Psoas muscle (tissue), 8 donors: ENCODE results near the gene CNTNAP3. TPM values are rescaled to one million over a fixed set of nuclear protein-coding genes. Genes with fewer than 3 reads are reported as not detected.
A peak's percentile ranks its signal among the peaks of the same experiment; 100 is the strongest.
"Not testable (repeated sequence)": the region's sequence is repeated elsewhere in the genome, so short reads cannot be mapped to it uniquely, and the experiment has no call there.

Source experiments
- ATAC-seq, 4 donors: fragments of 200-7000 bp; cut with Tn5 transposase; one replicate each; pipeline ENCODE4 v1.9.1; 2020; ENCODE audit warnings: moderate library complexity in 3 of 4, mild to moderate bottlenecking in 2 of 4
- DNase-seq, 2 donors: peaks; one replicate each; pipeline ENCODE4 v3.0.0-alpha.2; 2020
- H3K27ac ChIP-seq: fragments of 200-600 bp; one replicate; pipeline ENCODE4 v1.8.0; 2022
- H3K27me3 ChIP-seq, 3 donors: fragments of 200-600 bp in 1 of 3; one replicate each; pipeline versions ENCODE4 v1.6.1 to v1.8.0; 2013 to 2022; ENCODE audit warnings: low read length in 2 of 3, mild to moderate bottlenecking in 2 of 3, moderate library complexity in 1 of 3; ENCODE audit not compliant: insufficient read depth in 3 of 3
- H3K36me3 ChIP-seq, 2 donors: fragments of 200-600 bp in 1 of 2; one replicate each; pipeline versions ENCODE4 v1.6.1 to v1.8.0; 2013 to 2022; ENCODE audit warnings: low read depth in 1 of 2, mild to moderate bottlenecking in 1 of 2, moderate library complexity in 1 of 2; ENCODE audit not compliant: insufficient read depth in 1 of 2
- H3K4me1 ChIP-seq: fragments of 200-600 bp; one replicate; pipeline ENCODE4 v1.8.0; 2022
- H3K4me3 ChIP-seq: fragments of 200-600 bp; one replicate; pipeline ENCODE4 v1.8.0; 2022; ENCODE audit warnings: mild to moderate bottlenecking
- H3K9me3 ChIP-seq: fragments of 200-600 bp; one replicate; pipeline ENCODE4 v1.8.0; 2022
- WGBS, 3 donors: extraction: QIAGEN DNeasy Blood & Tissue Kit; methylation state at CpG; one replicate each; pipeline versions ENCODE4 v1.1.6 to v1.1.7; 2013; 5-methylcytosine and 5-hydroxymethylcytosine counted together
- intact Hi-C, 2 donors: fragments of 100-400 bp; cut with DNase I; formaldehyde crosslinking; loops; one replicate each; pipeline versions ENCODE4 v1.11.0 to v1.14.2; 2022
- polyA plus RNA-seq, 3 donors: library from polyadenylated mRNA; stranded (reverse); fragments of 200-250 nt; gene quantifications; one replicate each; pipeline ENCODE4 v1.2.3, GENCODE V29; 2013
- total RNA-seq, 4 donors: library from RNA; stranded (reverse); fragmentation: NEBNext Ultra II Directional in 2 of 4; extraction: Animal tissue kit (Norgen Biotek cat#: 25700) in 2 of 4; gene quantifications; one replicate each; pipeline versions ENCODE4 v1.2.1 to v1.2.4, GENCODE V29; 2021 to 2023
- donor health status: healthy with polysubstance abuse.
- donor health status: DM: no; HTN: no; CAD: no; lungs with moderate emphysema.
- donor health status: Bipolar disorder and iron deficiency.
- donor health status: healthy.
- donor health status: DM: yes; HTN: yes; CAD: no.
- donor health status: DM: no; HTN: no; CAD: no.
- donor health status: DM: no; HTN: no; CAD: no.
- donor health status: DM: yes; HTN: yes; CAD: no.

Gene CNTNAP3
- total and polyA plus RNA-seq, 7 donors = 0.14 to 1.2 (median 0.33) TPM

- H3K36me3 ChIP-seq, H3K9me3 ChIP-seq, ATAC-seq, H3K27me3 ChIP-seq, H3K4me1 ChIP-seq, intact Hi-C loops, DNase-seq, H3K27ac ChIP-seq, H3K4me3 ChIP-seq: not testable (repeated sequence)
- 66 to 76% (median 68%) methylated on average over 7 to 8 of the region's 8 CpGs for WGBS, 3 donors
Measured at GRCh38 chr9:39073537-39073936, 214.4 kb downstream of the CNTNAP3 start.

GRCh38 chr9:39067683-39068082, 220.3 kb downstream of the CNTNAP3 start:
- 81 to 84% (median 82%) methylated on average over 5 of the region's 5 CpGs for WGBS, 3 donors
- peak in 1 of 4 donors; percentile 35 for ATAC-seq
- H3K9me3 ChIP-seq, H3K4me1 ChIP-seq, DNase-seq, intact Hi-C loops, H3K36me3 ChIP-seq, H3K27me3 ChIP-seq, H3K4me3 ChIP-seq, H3K27ac ChIP-seq: not testable (repeated sequence)

- H3K36me3 ChIP-seq, H3K27ac ChIP-seq, intact Hi-C loops, H3K4me3 ChIP-seq, H3K4me1 ChIP-seq, H3K9me3 ChIP-seq, DNase-seq, ATAC-seq, H3K27me3 ChIP-seq: not testable (repeated sequence)
- WGBS, 3 donors = 37 to 58% (median 48%) methylated on average over 5 of the region's 5 CpGs
Measured at GRCh38 chr9:39062966-39063365, 225.0 kb downstream of the CNTNAP3 start.

- H3K4me3 ChIP-seq, H3K4me1 ChIP-seq, H3K27ac ChIP-seq, H3K27me3 ChIP-seq, H3K9me3 ChIP-seq, ATAC-seq, intact Hi-C loops, H3K36me3 ChIP-seq, DNase-seq: not testable (repeated sequence)
- WGBS, 3 donors = 73 to 80% (median 75%) methylated on average over 7 to 8 of the region's 8 CpGs
Measured at GRCh38 chr9:39054453-39054852, 233.5 kb downstream of the CNTNAP3 start.

- H3K36me3 ChIP-seq, DNase-seq, intact Hi-C loops, H3K27me3 ChIP-seq, ATAC-seq, H3K4me3 ChIP-seq, H3K4me1 ChIP-seq, H3K27ac ChIP-seq, H3K9me3 ChIP-seq: not testable (repeated sequence)
- WGBS, 3 donors = 47 to 52% (median 47%) methylated on average over 3 of the region's 3 CpGs
Measured at GRCh38 chr9:39046833-39047232, 241.1 kb downstream of the CNTNAP3 start.

GRCh38 chr9:39042352-39042803, 245.6 kb downstream of the CNTNAP3 start:
- ATAC-seq, H3K27me3 ChIP-seq, H3K4me1 ChIP-seq, intact Hi-C loops, H3K4me3 ChIP-seq, H3K36me3 ChIP-seq, H3K9me3 ChIP-seq, H3K27ac ChIP-seq: not testable (repeated sequence)
- 91 to 94% (median 93%) methylated on average over 27 of the region's 27 CpGs for WGBS, 3 donors
- peak in 1 of 2 donors; percentile 53 for DNase-seq

GRCh38 chr9:39041774-39042173, 246.2 kb downstream of the CNTNAP3 start:
- intact Hi-C loops, H3K27me3 ChIP-seq, H3K9me3 ChIP-seq, H3K27ac ChIP-seq, H3K4me3 ChIP-seq, DNase-seq, H3K4me1 ChIP-seq, ATAC-seq, H3K36me3 ChIP-seq: not testable (repeated sequence)
- 79 to 81% (median 81%) methylated on average over 10 of the region's 10 CpGs for WGBS, 3 donors

- H3K9me3 ChIP-seq, intact Hi-C loops, H3K27ac ChIP-seq, H3K4me1 ChIP-seq, H3K27me3 ChIP-seq, ATAC-seq, H3K36me3 ChIP-seq, DNase-seq, H3K4me3 ChIP-seq: not testable (repeated sequence)
- 67 to 75% (median 75%) methylated on average over 2 of the region's 2 CpGs for WGBS, 3 donors
Measured at GRCh38 chr9:39039148-39039547, 248.8 kb downstream of the CNTNAP3 start.

GRCh38 chr9:39038221-39038620, 249.7 kb downstream of the CNTNAP3 start:
- DNase-seq, H3K27ac ChIP-seq, H3K4me1 ChIP-seq, H3K9me3 ChIP-seq, intact Hi-C loops, H3K36me3 ChIP-seq, H3K4me3 ChIP-seq, H3K27me3 ChIP-seq, ATAC-seq: not testable (repeated sequence)
- 75 to 96% (median 88%) methylated on average over 1 of the region's 1 CpG for WGBS, 3 donors

- H3K27ac ChIP-seq, DNase-seq, intact Hi-C loops, ATAC-seq, H3K9me3 ChIP-seq, H3K4me1 ChIP-seq, H3K27me3 ChIP-seq, H3K36me3 ChIP-seq, H3K4me3 ChIP-seq: not testable (repeated sequence)
- WGBS, 3 donors = 82 to 91% (median 85%) methylated on average over 2 of the region's 2 CpGs
Measured at GRCh38 chr9:39033849-39034248, 254.1 kb downstream of the CNTNAP3 start.

GRCh38 chr9:39030204-39031019, 257.6 kb downstream of the CNTNAP3 start:
- H3K36me3 ChIP-seq, H3K9me3 ChIP-seq, H3K4me3 ChIP-seq, H3K27me3 ChIP-seq, ATAC-seq, intact Hi-C loops, H3K27ac ChIP-seq, H3K4me1 ChIP-seq, DNase-seq: not testable (repeated sequence)
- WGBS, 3 donors = 76 to 81% (median 78%) methylated on average over 6 to 7 of the region's 11 CpGs
